Mesenchymal stem cell (in vitro differentiated cells and primary cell): ENCODE results near the gene COPB1.
A peak's percentile ranks its signal among the peaks of the same experiment; 100 is the strongest.
"Not testable (repeated sequence)": the region's sequence is repeated elsewhere in the genome, so short reads cannot be mapped to it uniquely, and the experiment has no call there.

Experiments used
- DNase-seq: peaks from one replicate; pipeline ENCODE4 v3.0.0-alpha.2; 2013
- H2AFZ ChIP-seq: one replicate; pipeline ENCODE4 v1.6.1; 2013; ENCODE audit warnings: low read depth, mild to moderate bottlenecking, control low read depth, inconsistent platforms, low read length, moderate library complexity
- H2AK5ac ChIP-seq: 2 replicates; pipeline ENCODE4 v1.6.1; 2013; ENCODE audit warnings: low read length, moderate library complexity, mild to moderate bottlenecking, inconsistent platforms; ENCODE audit not compliant: severe bottlenecking
- H2BK120ac ChIP-seq: one replicate; pipeline ENCODE4 v1.6.1; 2013; ENCODE audit warnings: low read depth, mild to moderate bottlenecking, inconsistent platforms, low read length, moderate library complexity
- H2BK12ac ChIP-seq, 2 experiments: one replicate each; pipeline ENCODE4 v1.6.1; 2013; ENCODE audit warnings: inconsistent platforms in 2 of 2, low read length in 2 of 2, mild to moderate bottlenecking in 2 of 2, moderate library complexity in 2 of 2, control low read depth in 1 of 2
- H2BK15ac ChIP-seq: one replicate; pipeline ENCODE4 v1.6.1; 2013; ENCODE audit warnings: mild to moderate bottlenecking, low read depth, inconsistent platforms; ENCODE audit not compliant: poor library complexity, severe bottlenecking
- H2BK5ac ChIP-seq: 2 replicates; pipeline ENCODE4 v1.6.1; 2013; ENCODE audit warnings: low read depth, mild to moderate bottlenecking, low read length, control low read depth, inconsistent platforms; ENCODE audit not compliant: poor library complexity, severe bottlenecking
- H3K14ac ChIP-seq, 2 experiments: one replicate each; pipeline ENCODE4 v1.6.1; 2013; ENCODE audit warnings: inconsistent platforms in 2 of 2, low read length in 2 of 2, control low read depth in 1 of 2, mild to moderate bottlenecking in 1 of 2, moderate library complexity in 1 of 2
- H3K18ac ChIP-seq, 2 experiments: one replicate each; pipeline ENCODE4 v1.6.1; 2013; ENCODE audit warnings: inconsistent platforms in 2 of 2, low read length in 2 of 2, control low read depth in 1 of 2, low read depth in 1 of 2, mild to moderate bottlenecking in 1 of 2
- H3K23ac ChIP-seq, 2 experiments: one replicate each; pipeline ENCODE4 v1.6.1; 2013; ENCODE audit warnings: inconsistent platforms in 2 of 2, low read length in 2 of 2, mild to moderate bottlenecking in 2 of 2, moderate library complexity in 2 of 2, control low read depth in 1 of 2
- H3K27ac ChIP-seq: 2 replicates; pipeline ENCODE4 v1.5.1; 2013; ENCODE audit warnings: mild to moderate bottlenecking, moderate library complexity, low read length, control low read depth, inconsistent platforms; ENCODE audit not compliant: poor library complexity, severe bottlenecking
- H3K27me3 ChIP-seq, 2 experiments: 2 replicates each; pipeline versions ENCODE4 v1.6.1 to v1.7.0; 2013; ENCODE audit warnings: low read length in 2 of 2, mild to moderate bottlenecking in 2 of 2, moderate library complexity in 2 of 2, control low read depth in 1 of 2, inconsistent platforms in 1 of 2; ENCODE audit not compliant: control insufficient read depth in 1 of 2, insufficient read depth in 1 of 2
- H3K36me3 ChIP-seq, 2 experiments: 2 replicates each; pipeline versions ENCODE4 v1.6.1 to v1.7.0; 2013; ENCODE audit warnings: low read length in 2 of 2, control low read depth in 1 of 2, inconsistent platforms in 1 of 2, low read depth in 1 of 2, mild to moderate bottlenecking in 1 of 2; ENCODE audit not compliant: insufficient read depth in 2 of 2, control insufficient read depth in 1 of 2
- H3K4ac ChIP-seq, 2 experiments: one replicate each; pipeline ENCODE4 v1.6.1; 2013; ENCODE audit warnings: inconsistent platforms in 2 of 2, low read length in 2 of 2, mild to moderate bottlenecking in 2 of 2, moderate library complexity in 2 of 2, control low read depth in 1 of 2, low read depth in 1 of 2
- H3K4me1 ChIP-seq: 2 replicates; pipeline ENCODE4 v1.6.1; 2013; ENCODE audit warnings: low read depth, low read length, control low read depth; ENCODE audit not compliant: control insufficient read depth, insufficient read depth
- H3K4me2 ChIP-seq: 2 replicates; pipeline ENCODE4 v1.6.1; 2013; ENCODE audit warnings: low read length, mild to moderate bottlenecking, inconsistent platforms; ENCODE audit not compliant: poor library complexity, severe bottlenecking
- H3K4me3 ChIP-seq, 2 experiments: 2 replicates each; pipeline versions ENCODE4 v1.5.1 to v1.7.0; 2013; ENCODE audit warnings: low read length in 2 of 2, mild to moderate bottlenecking in 2 of 2, control low read depth in 1 of 2, low read depth in 1 of 2; ENCODE audit not compliant: insufficient read depth in 1 of 2
- H3K79me1 ChIP-seq: replicated peaks from 2 replicates; pipeline ENCODE4 v1.6.1; 2013; ENCODE audit warnings: mild to moderate bottlenecking, control low read depth, low read length, inconsistent platforms; ENCODE audit not compliant: poor library complexity, severe bottlenecking
- H3K9ac ChIP-seq: 2 replicates; pipeline ENCODE4 v1.7.0; 2013; ENCODE audit warnings: mild to moderate bottlenecking, low read length, moderate library complexity
- H3K9me3 ChIP-seq: 2 replicates; pipeline ENCODE4 v1.7.0; 2013; ENCODE audit warnings: mild to moderate bottlenecking, low read length; ENCODE audit not compliant: control insufficient read depth
- H4K8ac ChIP-seq: one replicate; pipeline ENCODE4 v1.6.1; 2013; ENCODE audit warnings: inconsistent platforms, mild to moderate bottlenecking, low read length, moderate library complexity
- H4K91ac ChIP-seq: one replicate; pipeline ENCODE4 v1.6.1; 2013; ENCODE audit warnings: mild to moderate bottlenecking, low read length, inconsistent platforms
- WGBS: methylation state at CpG from one replicate; pipeline ENCODE4 v1.1.7; 2013; ENCODE audit warnings: mixed read lengths; 5-methylcytosine and 5-hydroxymethylcytosine counted together

COPB1 gene

GRCh38 chr11:14535166-14535565, 35.6 kb upstream of the COPB1 start:
- not testable (repeated sequence) for H3K18ac ChIP-seq, H3K36me3 ChIP-seq, H2AK5ac ChIP-seq, H2BK120ac ChIP-seq, H2BK15ac ChIP-seq, H3K9me3 ChIP-seq, H3K4me3 ChIP-seq, H3K4me2 ChIP-seq, H3K9ac ChIP-seq, H3K79me1 ChIP-seq, H2BK12ac ChIP-seq, H3K27ac ChIP-seq, H4K91ac ChIP-seq, H4K8ac ChIP-seq, H3K14ac ChIP-seq, H3K4ac ChIP-seq, H3K4me1 ChIP-seq, H2BK5ac ChIP-seq, H3K27me3 ChIP-seq, H3K23ac ChIP-seq, H2AFZ ChIP-seq, DNase-seq
- 95% methylated on average over 4 of the region's 4 CpGs for WGBS

GRCh38 chr11:14529951-14530350, 30.3 kb upstream of the COPB1 start:
- Histone ChIP-seq H3K4ac (no peak overlapping the region), H2BK5ac (no peak overlapping the region), H4K91ac (no peak overlapping the region), H3K36me3 (no peaks in the 10 kb centered on the region), H3K4me3 (no peak overlapping the region), H3K23ac (no peak overlapping the region), H3K4me2 (no peak overlapping the region), H2AFZ (no peak overlapping the region), H3K79me1 (no peaks in the 10 kb centered on the region), H3K4me1 (no peaks in the 10 kb centered on the region), H2AK5ac (no peak overlapping the region), H3K18ac (no peak overlapping the region), H2BK120ac (no peak overlapping the region), H2BK12ac (no peak overlapping the region), H4K8ac (no peak overlapping the region), H3K9ac (no peak overlapping the region), H3K27me3 (no peaks in the 10 kb centered on the region), H3K27ac (peak overlapping the region; percentile 28), H2BK15ac (no peak overlapping the region), H3K14ac (no peak overlapping the region), H3K9me3 (no peaks in the 10 kb centered on the region)
- no CpG with 5 or more reads among the region's 2 CpGs for WGBS
- DNase-seq = no peak

GRCh38 chr11:14529321-14529720, 29.7 kb upstream of the COPB1 start:
- Histone ChIP-seq H3K4me1 (no peaks in the 10 kb centered on the region), H2BK15ac (no peak overlapping the region)
- no peak for DNase-seq

GRCh38 chr11:14522801-14523200, 23.2 kb upstream of the COPB1 start:
- Histone ChIP-seq H3K27ac (no peak overlapping the region), H3K4me1 (peaks cover 5% of the 10 kb centered on the region), H3K4me2 (no peak overlapping the region), H3K36me3 (peaks cover 3 to 8% of the 10 kb centered on the region in 2 experiments), H2BK15ac (no peak overlapping the region), H2BK120ac (no peak overlapping the region), H4K91ac (no peak overlapping the region), H3K23ac (no peak overlapping the region), H3K9me3 (no peaks in the 10 kb centered on the region), H3K4me3 (no peak overlapping the region), H2BK12ac (no peak overlapping the region), H4K8ac (no peak overlapping the region), H3K4ac (no peak overlapping the region), H3K18ac (no peak overlapping the region), H3K79me1 (no peaks in the 10 kb centered on the region), H3K14ac (no peak overlapping the region), H2AK5ac (no peak overlapping the region), H3K27me3 (no peaks in the 10 kb centered on the region), H2BK5ac (no peak overlapping the region), H2AFZ (no peak overlapping the region), H3K9ac (no peak overlapping the region)
- DNase-seq = no peak
- no CpG with 5 or more reads among the region's 1 CpG for WGBS

More at GRCh38 chr11:14529321-14529720, 29.7 kb upstream of the COPB1 start:
- no peaks in the 10 kb centered on the region for H3K36me3 ChIP-seq
- H3K9ac ChIP-seq = no peak overlapping the region
- H2AFZ ChIP-seq = no peak overlapping the region
- no peak overlapping the region for H4K8ac ChIP-seq
- no peak overlapping the region for H3K14ac ChIP-seq
- no peak overlapping the region for H3K4ac ChIP-seq
- no peak overlapping the region for H2AK5ac ChIP-seq
- no peak overlapping the region for H3K4me3 ChIP-seq
- no peak overlapping the region for H3K27ac ChIP-seq
- H3K23ac ChIP-seq = no peak overlapping the region
- H4K91ac ChIP-seq = no peak overlapping the region
- no peak overlapping the region for H3K18ac ChIP-seq
- H2BK120ac ChIP-seq = no peak overlapping the region
- H3K9me3 ChIP-seq = no peaks in the 10 kb centered on the region
- no peaks in the 10 kb centered on the region for H3K27me3 ChIP-seq
- H3K4me2 ChIP-seq = no peak overlapping the region
- WGBS = 71% methylated on average over 1 of the region's 3 CpGs
- H2BK12ac ChIP-seq = no peak overlapping the region
- H3K79me1 ChIP-seq = no peaks in the 10 kb centered on the region
- H2BK5ac ChIP-seq = no peak overlapping the region
